ENCODE measurements around the gene NPPA. TPM values are rescaled to one million over a fixed set of nuclear protein-coding genes. Genes with fewer than 3 reads are reported as not detected.
A peak's percentile ranks its signal among the peaks of the same experiment; 100 is the strongest.

NPPA gene
- total and polyA plus RNA-seq, 2 donors, result 0.80 to 5.9 TPM

GRCh38 chr1:11862890-11863289, 15.3 kb upstream of the NPPA start:
- no peaks in the 10 kb centered on the region for H3K9me3 ChIP-seq (ENCODE audit: control insufficient read depth in 2 of 2, insufficient read depth in 1 of 2, low read length in 1 of 2)
- 48% methylated on average over 6 of the region's 6 CpGs for WGBS
- no peaks in the 10 kb centered on the region for H3K36me3 ChIP-seq (ENCODE audit: control insufficient read depth in 2 of 2, insufficient read depth in 2 of 2, low read length in 1 of 2)
- H3K27ac ChIP-seq (ENCODE audit: low read depth in 1 of 2, low read length in 1 of 2), result no peak overlapping the region
- H3K27me3 ChIP-seq (ENCODE audit: control insufficient read depth in 2 of 2, insufficient read depth in 1 of 2, low read length in 1 of 2), result peaks cover 12 to 23% of the 10 kb centered on the region in 2 donors
- DNase-seq (ENCODE audit: low read depth in 6 of 9, low spot score in 9 of 9), result no peak
- no peak overlapping the region for H3K4me3 ChIP-seq (ENCODE audit: low read length in 2 of 2)
- no peaks in the 10 kb centered on the region for H3K4me1 ChIP-seq (ENCODE audit: control insufficient read depth in 2 of 2, insufficient read depth in 2 of 2, low read length in 2 of 2)

DNA sequence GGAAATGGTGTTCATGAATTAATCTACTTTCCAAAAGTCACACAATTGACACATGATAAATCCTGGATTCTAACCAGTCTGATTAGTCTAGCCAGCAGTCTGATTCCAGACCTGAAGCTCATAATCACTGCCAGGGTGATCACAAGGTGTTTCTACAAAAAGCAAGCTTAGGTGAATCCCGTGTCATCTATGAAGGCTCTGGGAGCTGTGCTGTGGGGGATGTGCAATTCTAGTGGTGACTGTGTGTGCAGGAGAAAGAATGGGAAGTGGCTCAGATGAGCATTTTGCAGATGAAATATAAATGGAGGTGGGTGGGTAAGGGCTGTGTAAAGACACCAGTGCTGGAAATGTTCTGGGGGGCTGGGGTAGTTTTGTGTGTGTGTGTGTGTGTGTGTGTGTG, 13.0 kb upstream of the NPPA start:
- Histone ChIP-seq H3K27me3 (ENCODE audit: control insufficient read depth in 2 of 2, insufficient read depth in 1 of 2, low read length in 1 of 2) (peaks cover 12 to 36% of the 10 kb centered on the region in 2 donors), H3K36me3 (ENCODE audit: control insufficient read depth in 2 of 2, insufficient read depth in 2 of 2, low read length in 1 of 2) (no peaks in the 10 kb centered on the region), H3K9me3 (ENCODE audit: control insufficient read depth in 2 of 2, insufficient read depth in 1 of 2, low read length in 1 of 2) (no peaks in the 10 kb centered on the region), H3K27ac (ENCODE audit: low read depth in 1 of 2, low read length in 1 of 2) (no peak overlapping the region), H3K4me1 (ENCODE audit: control insufficient read depth in 2 of 2, insufficient read depth in 2 of 2, low read length in 2 of 2) (no peaks in the 10 kb centered on the region), H3K4me3 (ENCODE audit: low read length in 2 of 2) (no peak overlapping the region)
- no peak for DNase-seq (ENCODE audit: low read depth in 6 of 9, low spot score in 9 of 9)
- 75% methylated on average over 1 of the region's 1 CpG for WGBS

DNA sequence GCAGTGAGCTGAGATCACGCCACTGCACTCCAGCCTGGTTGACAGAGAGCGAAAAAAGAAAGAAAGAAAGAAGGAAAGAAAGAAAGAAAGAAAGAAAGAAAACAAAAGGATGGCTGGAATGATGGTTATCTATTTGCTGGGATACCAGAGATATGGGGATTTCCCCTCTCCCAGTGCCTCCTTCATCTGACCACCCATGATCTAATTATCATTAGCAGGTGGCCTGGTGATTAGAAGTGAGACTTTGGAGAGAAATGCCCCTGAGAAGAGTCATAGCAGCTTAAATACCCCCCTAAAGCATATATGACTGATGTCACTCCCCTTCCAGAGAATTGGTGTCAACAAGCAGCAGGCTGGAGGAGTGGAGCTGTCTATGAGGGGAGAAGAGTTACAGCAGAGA, 12.5 kb upstream of the NPPA start:
- 75% methylated on average over 2 of the region's 2 CpGs for WGBS
- H3K9me3 ChIP-seq (ENCODE audit: control insufficient read depth in 2 of 2, insufficient read depth in 1 of 2, low read length in 1 of 2), result no peaks in the 10 kb centered on the region
- H3K4me1 ChIP-seq (ENCODE audit: control insufficient read depth in 2 of 2, insufficient read depth in 2 of 2, low read length in 2 of 2), result no peaks in the 10 kb centered on the region
- no peak overlapping the region for H3K4me3 ChIP-seq (ENCODE audit: low read length in 2 of 2)
- H3K27me3 ChIP-seq (ENCODE audit: control insufficient read depth in 2 of 2, insufficient read depth in 1 of 2, low read length in 1 of 2), result peaks cover 12 to 36% of the 10 kb centered on the region in 2 donors
- DNase-seq (ENCODE audit: low read depth in 6 of 9, low spot score in 9 of 9), result no peak
- no peak overlapping the region for H3K27ac ChIP-seq (ENCODE audit: low read depth in 1 of 2, low read length in 1 of 2)
- no peaks in the 10 kb centered on the region for H3K36me3 ChIP-seq (ENCODE audit: control insufficient read depth in 2 of 2, insufficient read depth in 2 of 2, low read length in 1 of 2)

DNA sequence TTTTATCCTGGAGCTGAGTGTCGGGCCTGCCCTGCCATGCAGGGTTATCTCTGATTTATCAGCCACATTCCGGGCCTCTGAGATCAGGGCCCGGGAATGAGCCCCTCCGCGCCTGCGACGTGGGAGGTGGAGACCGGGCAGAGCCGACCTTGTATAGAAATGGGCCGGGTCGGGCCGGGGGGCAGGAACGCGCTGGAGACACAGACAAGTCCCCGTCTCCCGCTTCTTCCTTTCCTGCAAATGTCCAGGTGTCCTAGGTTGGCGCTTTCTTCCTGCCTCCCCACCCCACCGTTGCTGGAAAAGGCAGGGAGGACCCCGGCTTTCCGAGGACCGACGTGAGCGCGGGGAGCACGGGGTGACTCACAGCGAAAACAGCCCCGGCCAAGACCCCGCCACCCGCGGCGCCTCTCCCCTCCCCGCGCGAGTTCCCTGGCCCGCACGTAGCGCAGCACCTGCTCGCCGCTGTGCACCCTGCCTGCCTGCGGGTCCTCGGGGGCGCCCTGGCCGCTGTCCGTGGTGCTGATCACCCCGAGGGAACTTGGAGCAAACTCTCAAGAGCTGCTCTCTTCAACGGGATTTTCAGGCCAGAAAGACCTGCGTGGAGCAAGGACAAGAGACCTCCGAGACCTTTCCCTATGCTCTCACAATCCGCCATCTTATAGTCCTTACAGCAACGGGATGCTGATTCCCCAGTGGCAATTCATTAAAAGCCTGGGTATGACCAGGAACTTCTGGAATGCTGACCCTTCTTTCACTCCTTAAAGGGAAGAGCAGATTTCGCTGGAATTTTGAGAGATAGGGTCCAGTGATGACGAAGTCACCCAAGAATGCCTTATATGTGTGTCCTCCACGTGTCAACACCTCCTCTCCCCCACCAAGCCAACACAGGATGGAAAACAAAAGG, 11.6 kb upstream of the NPPA start:
- Histone ChIP-seq H3K27me3 (ENCODE audit: control insufficient read depth in 2 of 2, insufficient read depth in 1 of 2, low read length in 1 of 2) (peaks cover 12 to 36% of the 10 kb centered on the region in 2 donors), H3K36me3 (ENCODE audit: control insufficient read depth in 2 of 2, insufficient read depth in 2 of 2, low read length in 1 of 2) (no peaks in the 10 kb centered on the region), H3K9me3 (ENCODE audit: control insufficient read depth in 2 of 2, insufficient read depth in 1 of 2, low read length in 1 of 2) (no peaks in the 10 kb centered on the region), H3K27ac (ENCODE audit: low read depth in 1 of 2, low read length in 1 of 2) (no peak overlapping the region), H3K4me1 (ENCODE audit: control insufficient read depth in 2 of 2, insufficient read depth in 2 of 2, low read length in 2 of 2) (no peaks in the 10 kb centered on the region), H3K4me3 (ENCODE audit: low read length in 2 of 2) (no peak overlapping the region)
- DNase-seq (ENCODE audit: low read depth in 6 of 9, low spot score in 9 of 9), result peak; percentile 34 to 86 (median 64)
- WGBS, result 9% methylated on average over 53 of the region's 53 CpGs

DNA sequence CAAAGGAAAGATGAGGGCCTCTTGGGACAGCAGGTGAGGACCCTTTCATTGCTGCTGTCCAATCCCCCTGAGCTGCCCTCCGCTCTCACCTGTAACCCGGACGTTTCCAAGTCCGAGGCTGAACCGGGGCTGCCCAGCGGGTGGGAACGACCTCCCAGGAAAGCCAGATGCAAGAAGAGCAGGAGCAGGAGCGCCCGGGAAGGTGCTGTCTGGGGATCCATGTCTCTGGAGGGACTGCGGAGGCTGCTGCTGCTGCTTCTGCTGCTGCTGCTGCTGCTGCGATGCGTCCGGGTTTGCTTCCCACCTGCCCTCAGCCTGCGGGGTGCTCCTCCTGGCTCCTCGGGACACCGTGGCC, 11.0 kb upstream of the NPPA start, which contains the start of gene NPPB:
NPPB (minus strand) TSS at position 333 of the 355 bp plus-strand sequence; CDS start at position 221, 112 bp downstream.
- H3K27me3 ChIP-seq (ENCODE audit: control insufficient read depth in 2 of 2, insufficient read depth in 1 of 2, low read length in 1 of 2), result peaks cover 12 to 36% of the 10 kb centered on the region in 2 donors
- DNase-seq (ENCODE audit: low read depth in 6 of 9, low spot score in 9 of 9), result no peak
- WGBS, result 35% methylated on average over 16 of the region's 16 CpGs
- no peaks in the 10 kb centered on the region for H3K36me3 ChIP-seq (ENCODE audit: control insufficient read depth in 2 of 2, insufficient read depth in 2 of 2, low read length in 1 of 2)
- no peak within 1 kb of the TSS for H3K4me3 ChIP-seq (ENCODE audit: low read length in 2 of 2)
- H3K27ac ChIP-seq (ENCODE audit: low read depth in 1 of 2, low read length in 1 of 2), result no peak within 1 kb of the TSS
- no peaks in the 10 kb centered on the region for H3K4me1 ChIP-seq (ENCODE audit: control insufficient read depth in 2 of 2, insufficient read depth in 2 of 2, low read length in 2 of 2)
- H3K9me3 ChIP-seq (ENCODE audit: control insufficient read depth in 2 of 2, insufficient read depth in 1 of 2, low read length in 1 of 2), result no peaks in the 10 kb centered on the region

- DNase-seq (ENCODE audit: low read depth in 6 of 9, low spot score in 9 of 9), result no peak
- H3K27ac ChIP-seq (ENCODE audit: low read depth in 1 of 2, low read length in 1 of 2), result no peak overlapping the region
- peaks cover 12 to 36% of the 10 kb centered on the region in 2 donors for H3K27me3 ChIP-seq (ENCODE audit: control insufficient read depth in 2 of 2, insufficient read depth in 1 of 2, low read length in 1 of 2)
- no peaks in the 10 kb centered on the region for H3K36me3 ChIP-seq (ENCODE audit: control insufficient read depth in 2 of 2, insufficient read depth in 2 of 2, low read length in 1 of 2)
- no peaks in the 10 kb centered on the region for H3K4me1 ChIP-seq (ENCODE audit: control insufficient read depth in 2 of 2, insufficient read depth in 2 of 2, low read length in 2 of 2)
- WGBS, result 89% methylated on average over 14 of the region's 14 CpGs
- H3K4me3 ChIP-seq (ENCODE audit: low read length in 2 of 2), result no peak overlapping the region
- no peaks in the 10 kb centered on the region for H3K9me3 ChIP-seq (ENCODE audit: control insufficient read depth in 2 of 2, insufficient read depth in 1 of 2, low read length in 1 of 2)
Observed at GRCh38 chr1:11858158-11858557, 10.6 kb upstream of the NPPA start.

- no peak for DNase-seq (ENCODE audit: low read depth in 6 of 9, low spot score in 9 of 9)
- Histone ChIP-seq H3K9me3 (ENCODE audit: control insufficient read depth in 2 of 2, insufficient read depth in 1 of 2, low read length in 1 of 2) (no peaks in the 10 kb centered on the region), H3K4me3 (ENCODE audit: low read length in 2 of 2) (no peak overlapping the region), H3K27me3 (ENCODE audit: control insufficient read depth in 2 of 2, insufficient read depth in 1 of 2, low read length in 1 of 2) (peaks cover 12 to 34% of the 10 kb centered on the region in 2 donors), H3K36me3 (ENCODE audit: control insufficient read depth in 2 of 2, insufficient read depth in 2 of 2, low read length in 1 of 2) (no peaks in the 10 kb centered on the region), H3K27ac (ENCODE audit: low read depth in 1 of 2, low read length in 1 of 2) (no peak overlapping the region), H3K4me1 (ENCODE audit: control insufficient read depth in 2 of 2, insufficient read depth in 2 of 2, low read length in 2 of 2) (no peaks in the 10 kb centered on the region)
- 29% methylated on average over 10 of the region's 10 CpGs for WGBS
Observed at GRCh38 chr1:11857164-11857851, 9.7 kb upstream of the NPPA start.

- no peak for DNase-seq (ENCODE audit: low read depth in 6 of 9, low spot score in 9 of 9)
- 66% methylated on average over 3 of the region's 3 CpGs for WGBS
- H3K4me3 ChIP-seq (ENCODE audit: low read length in 2 of 2), result no peak overlapping the region
- no peaks in the 10 kb centered on the region for H3K36me3 ChIP-seq (ENCODE audit: control insufficient read depth in 2 of 2, insufficient read depth in 2 of 2, low read length in 1 of 2)
- no peaks in the 10 kb centered on the region for H3K4me1 ChIP-seq (ENCODE audit: control insufficient read depth in 2 of 2, insufficient read depth in 2 of 2, low read length in 2 of 2)
- no peak overlapping the region for H3K27ac ChIP-seq (ENCODE audit: low read depth in 1 of 2, low read length in 1 of 2)
- peaks cover 12 to 34% of the 10 kb centered on the region in 2 donors for H3K27me3 ChIP-seq (ENCODE audit: control insufficient read depth in 2 of 2, insufficient read depth in 1 of 2, low read length in 1 of 2)
- H3K9me3 ChIP-seq (ENCODE audit: control insufficient read depth in 2 of 2, insufficient read depth in 1 of 2, low read length in 1 of 2), result no peaks in the 10 kb centered on the region
Observed at GRCh38 chr1:11856698-11857097, 9.1 kb upstream of the NPPA start.

GRCh38 chr1:11855430-11855829, 7.8 kb upstream of the NPPA start:
- Histone ChIP-seq H3K9me3 (ENCODE audit: control insufficient read depth in 2 of 2, insufficient read depth in 1 of 2, low read length in 1 of 2) (no peaks in the 10 kb centered on the region), H3K36me3 (ENCODE audit: control insufficient read depth in 2 of 2, insufficient read depth in 2 of 2, low read length in 1 of 2) (no peaks in the 10 kb centered on the region), H3K4me3 (ENCODE audit: low read length in 2 of 2) (no peak overlapping the region), H3K27ac (ENCODE audit: low read depth in 1 of 2, low read length in 1 of 2) (no peak overlapping the region), H3K4me1 (ENCODE audit: control insufficient read depth in 2 of 2, insufficient read depth in 2 of 2, low read length in 2 of 2) (no peaks in the 10 kb centered on the region), H3K27me3 (ENCODE audit: control insufficient read depth in 2 of 2, insufficient read depth in 1 of 2, low read length in 1 of 2) (peaks cover 12 to 32% of the 10 kb centered on the region in 2 donors)
- 89% methylated on average over 8 of the region's 8 CpGs for WGBS
- DNase-seq (ENCODE audit: low read depth in 6 of 9, low spot score in 9 of 9), result no peak

Data from thymus (tissue), 11 donors.